AG09309 (cell line): Measurements from ENCODE around the gene SEMA4G.

ENCODE experiments used
- DNase-seq: peaks from one replicate; pipeline ENCODE4 v3.0.0-alpha.2; 2010; ENCODE audit warnings: low read depth
- H3K4me3 ChIP-seq: 2 replicates; pipeline ENCODE4 v1.5.1; 2011; ENCODE audit warnings: mild to moderate bottlenecking, low read depth, low read length, moderate library complexity; ENCODE audit not compliant: control insufficient read depth
- TF ChIP-seq, protein P1 (sequence below): IDR thresholded peaks from 2 replicates; pipeline ENCODE4 v1.5.1; 2011; ENCODE audit warnings: mild to moderate bottlenecking, low read depth, low read length, inconsistent platforms; ENCODE audit not compliant: insufficient read depth, control insufficient read depth; ENCODE audit errors: missing control alignments

Gene SEMA4G, protein sequence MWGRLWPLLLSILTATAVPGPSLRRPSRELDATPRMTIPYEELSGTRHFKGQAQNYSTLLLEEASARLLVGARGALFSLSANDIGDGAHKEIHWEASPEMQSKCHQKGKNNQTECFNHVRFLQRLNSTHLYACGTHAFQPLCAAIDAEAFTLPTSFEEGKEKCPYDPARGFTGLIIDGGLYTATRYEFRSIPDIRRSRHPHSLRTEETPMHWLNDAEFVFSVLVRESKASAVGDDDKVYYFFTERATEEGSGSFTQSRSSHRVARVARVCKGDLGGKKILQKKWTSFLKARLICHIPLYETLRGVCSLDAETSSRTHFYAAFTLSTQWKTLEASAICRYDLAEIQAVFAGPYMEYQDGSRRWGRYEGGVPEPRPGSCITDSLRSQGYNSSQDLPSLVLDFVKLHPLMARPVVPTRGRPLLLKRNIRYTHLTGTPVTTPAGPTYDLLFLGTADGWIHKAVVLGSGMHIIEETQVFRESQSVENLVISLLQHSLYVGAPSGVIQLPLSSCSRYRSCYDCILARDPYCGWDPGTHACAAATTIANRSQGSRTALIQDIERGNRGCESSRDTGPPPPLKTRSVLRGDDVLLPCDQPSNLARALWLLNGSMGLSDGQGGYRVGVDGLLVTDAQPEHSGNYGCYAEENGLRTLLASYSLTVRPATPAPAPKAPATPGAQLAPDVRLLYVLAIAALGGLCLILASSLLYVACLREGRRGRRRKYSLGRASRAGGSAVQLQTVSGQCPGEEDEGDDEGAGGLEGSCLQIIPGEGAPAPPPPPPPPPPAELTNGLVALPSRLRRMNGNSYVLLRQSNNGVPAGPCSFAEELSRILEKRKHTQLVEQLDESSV

DNA sequence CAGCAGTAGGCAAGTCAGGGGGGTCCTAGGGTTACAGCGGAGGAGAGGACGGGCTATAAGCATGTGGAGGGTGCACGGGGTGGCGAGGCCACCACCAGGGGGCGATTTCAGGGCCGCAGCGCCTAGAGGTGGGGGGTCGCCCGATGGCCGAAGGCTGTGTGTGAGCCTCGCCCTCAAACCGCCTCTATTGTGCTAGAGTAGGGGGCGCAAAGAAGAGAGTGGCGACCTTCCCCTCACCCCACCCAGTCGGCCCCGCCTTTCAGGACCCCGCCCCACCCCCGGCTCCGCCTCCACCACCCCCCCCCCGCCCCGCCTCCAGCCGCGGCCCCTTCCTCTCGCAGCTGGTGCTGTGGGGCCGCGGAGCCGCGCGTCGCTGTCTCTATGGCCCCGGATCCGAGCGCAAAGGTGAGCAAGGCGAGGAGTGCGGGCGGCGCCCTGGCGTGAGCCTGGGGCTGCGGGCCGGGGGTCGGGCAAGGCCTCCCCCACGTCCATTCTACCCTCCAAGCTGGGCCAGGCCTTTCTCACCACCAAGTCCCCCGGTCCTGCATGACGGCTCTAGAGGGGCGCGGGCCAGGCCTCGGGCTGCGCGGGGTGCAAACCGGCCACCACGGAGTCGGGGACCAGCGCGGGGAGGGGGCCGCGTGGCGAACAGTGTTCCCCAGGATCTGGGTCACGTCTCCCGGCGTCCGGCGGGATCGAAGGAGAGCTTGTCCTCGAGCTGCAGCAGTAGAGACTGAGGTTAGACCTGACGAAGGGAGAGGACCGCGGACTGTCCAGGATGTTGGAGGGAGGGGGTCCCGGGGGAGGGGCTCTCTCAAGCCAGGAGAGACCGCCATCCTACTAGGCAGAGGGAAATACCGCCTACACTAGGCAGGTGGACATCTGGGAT lies at the start of gene SEMA4G:
Gene SEMA4G, plus strand, starts transcription at position 318 of the 889 bp plus-strand sequence. CDS start 3,409 bp downstream, outside the sequence.
- TF ChIP-seq, protein P1, sequence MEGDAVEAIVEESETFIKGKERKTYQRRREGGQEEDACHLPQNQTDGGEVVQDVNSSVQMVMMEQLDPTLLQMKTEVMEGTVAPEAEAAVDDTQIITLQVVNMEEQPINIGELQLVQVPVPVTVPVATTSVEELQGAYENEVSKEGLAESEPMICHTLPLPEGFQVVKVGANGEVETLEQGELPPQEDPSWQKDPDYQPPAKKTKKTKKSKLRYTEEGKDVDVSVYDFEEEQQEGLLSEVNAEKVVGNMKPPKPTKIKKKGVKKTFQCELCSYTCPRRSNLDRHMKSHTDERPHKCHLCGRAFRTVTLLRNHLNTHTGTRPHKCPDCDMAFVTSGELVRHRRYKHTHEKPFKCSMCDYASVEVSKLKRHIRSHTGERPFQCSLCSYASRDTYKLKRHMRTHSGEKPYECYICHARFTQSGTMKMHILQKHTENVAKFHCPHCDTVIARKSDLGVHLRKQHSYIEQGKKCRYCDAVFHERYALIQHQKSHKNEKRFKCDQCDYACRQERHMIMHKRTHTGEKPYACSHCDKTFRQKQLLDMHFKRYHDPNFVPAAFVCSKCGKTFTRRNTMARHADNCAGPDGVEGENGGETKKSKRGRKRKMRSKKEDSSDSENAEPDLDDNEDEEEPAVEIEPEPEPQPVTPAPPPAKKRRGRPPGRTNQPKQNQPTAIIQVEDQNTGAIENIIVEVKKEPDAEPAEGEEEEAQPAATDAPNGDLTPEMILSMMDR = peak; percentile 83
- DNase-seq = no peak

DNA sequence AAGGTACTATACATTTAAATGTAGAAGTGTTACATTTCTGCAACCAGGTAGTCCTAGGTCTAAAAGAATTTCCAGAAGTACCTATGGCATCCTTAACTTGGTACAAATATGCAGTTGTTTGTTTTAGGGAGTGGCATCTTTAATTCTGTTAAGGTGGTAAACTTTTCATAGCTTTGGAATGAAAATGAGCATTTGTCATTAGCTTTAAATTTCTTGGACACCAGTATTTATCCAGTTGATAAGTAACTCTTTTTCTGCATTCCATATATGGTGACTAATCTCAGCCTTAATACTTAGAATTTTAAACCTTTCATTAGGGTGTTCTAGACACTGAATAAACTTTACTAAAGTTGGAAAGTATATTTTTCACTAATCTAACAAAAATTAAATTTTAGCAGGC lies 45.7 kb upstream of the SEMA4G start:
- no peak for DNase-seq
- no peak overlapping the region for H3K4me3 ChIP-seq
- TF ChIP-seq, protein P1 = no peak

More for the DNA sequence above, at the start of gene SEMA4G:
- peak within 1 kb of the TSS; percentile 45 for H3K4me3 ChIP-seq

DNA sequence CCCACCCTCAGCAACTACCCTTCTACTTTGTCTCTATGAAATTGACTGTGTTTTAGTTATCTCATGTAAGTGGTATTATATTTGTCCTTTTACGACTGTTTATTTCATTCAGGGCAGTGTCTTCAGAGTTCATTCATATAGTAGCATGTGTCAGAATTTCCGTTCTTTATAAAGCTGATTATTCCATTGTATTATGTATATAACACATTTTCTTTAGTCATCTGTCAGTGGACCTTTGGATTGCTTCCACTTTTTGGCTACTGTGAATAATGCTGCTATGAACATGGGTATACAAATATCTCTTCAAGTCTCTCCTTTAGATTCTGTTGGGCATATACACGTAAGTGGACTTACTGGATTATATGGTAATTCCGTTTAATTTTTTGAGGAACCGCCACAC lies 42.0 kb upstream of the SEMA4G start:
- no peak overlapping the region for H3K4me3 ChIP-seq
- no peak for DNase-seq
- TF ChIP-seq, protein P1 = no peak

DNA sequence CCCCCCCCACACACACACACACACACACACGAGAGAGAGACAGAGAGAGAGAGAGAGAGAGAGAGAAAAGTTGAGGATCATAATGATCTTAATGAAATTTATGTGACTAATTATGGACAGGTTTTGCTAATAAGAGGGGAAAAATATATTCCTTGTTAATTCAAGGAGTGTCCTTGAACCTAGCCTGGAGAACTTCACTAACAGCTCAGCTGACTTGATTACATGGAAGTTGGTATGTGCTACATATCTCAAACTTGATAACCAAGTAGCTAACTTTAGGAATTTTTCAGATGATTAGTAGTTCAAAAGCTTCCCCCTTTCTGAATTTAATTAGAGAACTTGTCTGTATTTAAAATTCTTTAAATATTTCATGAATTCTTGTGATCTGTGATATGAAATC lies 41.3 kb upstream of the SEMA4G start:
- TF ChIP-seq, protein P1 = no peak
- no peak for DNase-seq
- no peak overlapping the region for H3K4me3 ChIP-seq

DNA sequence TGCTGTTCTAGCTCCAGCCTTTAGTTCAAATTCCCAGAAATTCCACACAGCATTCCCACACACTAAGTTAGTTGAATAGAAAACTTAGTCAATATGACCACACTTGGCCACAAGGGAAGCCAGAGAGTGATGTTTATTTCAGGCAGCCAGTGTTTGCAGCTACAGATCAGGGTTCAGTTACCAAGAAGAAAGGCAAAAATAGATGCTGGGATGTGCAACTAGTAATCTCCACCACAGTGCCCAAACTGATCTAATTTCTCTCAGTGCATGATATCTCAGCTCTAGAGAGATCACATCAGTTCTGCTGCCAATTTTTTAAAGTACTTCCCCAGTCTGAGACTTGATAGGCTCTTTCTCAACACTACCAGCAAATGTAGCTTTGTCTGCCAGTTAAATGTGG lies 38.9 kb upstream of the SEMA4G start:
- TF ChIP-seq, protein P1 = no peak
- H3K4me3 ChIP-seq = no peak overlapping the region
- no peak for DNase-seq
